K562 (cell line): ENCODE results near the gene ZBTB33. TPM values are rescaled to one million over a fixed set of nuclear protein-coding genes. Genes with fewer than 3 reads are reported as not detected.
A peak's percentile ranks its signal among the peaks of the same experiment; 100 is the strongest.

Experiments used
- GTF2A2 ChIP-seq: IDR thresholded peaks from 2 replicates; pipeline ENCODE4 v1.6.1; 2016; ENCODE audit warnings: mild to moderate bottlenecking, missing genetic modification characterization, missing compliant biosample characterization
- KDM1A ChIP-seq, 2 experiments: fragments of 450-650 bp; IDR thresholded peaks; 2 replicates each; pipeline ENCODE4 v1.6.1; 2016; ENCODE audit warnings: mild to moderate bottlenecking in 2 of 2
- MED1 ChIP-seq: sonication (generic); formaldehyde crosslinking; IDR thresholded peaks from 2 replicates; pipeline ENCODE4 v1.8.1; 2023; ENCODE audit warnings: missing genetic modification reagents, borderline replicate concordance
- MIER1 ChIP-seq: fragments of 450-650 bp; IDR thresholded peaks from 2 replicates; pipeline ENCODE4 v1.6.1; 2016; ENCODE audit warnings: antibody characterized with exemption, mild to moderate bottlenecking, low read depth
- MYC ChIP-seq, 2 experiments: fragments of 250-450 bp in 1 of 2; sonication (Bioruptor Pico) in 1 of 2; IDR thresholded peaks; 2 replicates each; pipeline versions ENCODE4 v1.5.1 to v1.6.1; 2012 to 2021; ENCODE audit warnings: low read depth in 2 of 2, borderline replicate concordance in 1 of 2, improper control_type of control experiment in 1 of 2, low read length in 1 of 2, mild to moderate bottlenecking in 1 of 2, moderate library complexity in 1 of 2
- NFXL1 ChIP-seq: fragments of 450-650 bp; formaldehyde crosslinking; IDR thresholded peaks from 2 replicates; pipeline ENCODE4 v1.4.0; 2021; ENCODE audit warnings: mild to moderate bottlenecking
- PTRF ChIP-seq: fragments of 450-650 bp; IDR thresholded peaks from 2 replicates; pipeline ENCODE4 v1.6.1; 2016; ENCODE audit warnings: mild to moderate bottlenecking, missing genetic modification characterization, missing compliant biosample characterization
- SRSF3 ChIP-seq: fragments of 200-400 bp; formaldehyde crosslinking; IDR thresholded peaks from 2 replicates; pipeline ENCODE4 v1.6.1; 2016; ENCODE audit warnings: mild to moderate bottlenecking, low read length, moderate library complexity; ENCODE audit not compliant: insufficient read depth
- TCF15 ChIP-seq: fragments of 250-450 bp; sonication (Bioruptor Pico); IDR thresholded peaks from 2 replicates; pipeline ENCODE4 v1.8.0; 2022; ENCODE audit warnings: moderate library complexity, mild to moderate bottlenecking, inconsistent platforms
- ZNF311 ChIP-seq: fragments of 250-450 bp; sonication (Bioruptor Pico); IDR thresholded peaks from 2 replicates; pipeline ENCODE4 v1.4.0; 2020; ENCODE audit warnings: mild to moderate bottlenecking, moderate library complexity
- polyA plus RNA-seq, 8 experiments: library from polyadenylated mRNA; depleted of rRNA in 4 of 8; stranded (reverse) in 5 of 8; unstranded in 3 of 8; fragments of >200 nt; fragmentation: Nextera tagmentation in 2 of 8; fragmentation: Illumina TruSeq in 1 of 8; extraction: Ambion mirVana in 2 of 8; extraction: Trizol in 1 of 8; gene quantifications; 2 replicates each; pipeline versions ENCODE4 v1.2.1 to v1.2.3, GENCODE V29; 2011 to 2014; ENCODE audit warnings: inconsistent platforms in 1 of 8, missing spikeins in 1 of 8
- total RNA-seq, 7 experiments: library from RNA; depleted of rRNA in 6 of 7; stranded (reverse); fragments of >200 nt in 6 of 7; fragmentation: Illumina TruSeq in 2 of 7; extraction: Trizol in 2 of 7; gene quantifications; 2 replicates each; pipeline versions ENCODE4 v1.2.1 to v1.2.3, GENCODE V29; 2011 to 2021; ENCODE audit warnings: low replicate concordance in 1 of 7
- TF ChIP-seq, protein P1 (sequence below), 2 experiments: IDR thresholded peaks in 1 of 2; conservative IDR thresholded peaks in 1 of 2; 2 replicates each; pipeline ENCODE4 v1.6.1; 2016; ENCODE audit warnings: low read depth in 2 of 2, mild to moderate bottlenecking in 1 of 2, missing compliant biosample characterization in 1 of 2, missing genetic modification characterization in 1 of 2, moderate library complexity in 1 of 2
- TF ChIP-seq, protein P2 (sequence below): fragments of 200-800 bp; sonication (Bioruptor generic); IDR thresholded peaks from 2 replicates; pipeline ENCODE4 v1.6.1; 2017; ENCODE audit warnings: missing genetic modification characterization, missing compliant biosample characterization
- TF ChIP-seq, protein P3 (sequence below), 2 experiments: fragments of 450-650 bp; formaldehyde crosslinking in 1 of 2; IDR thresholded peaks; 2 replicates each; pipeline versions ENCODE4 v1.4.0 to v1.6.1; 2014 to 2020; ENCODE audit warnings: mild to moderate bottlenecking in 2 of 2, borderline replicate concordance in 1 of 2, low read depth in 1 of 2

Gene ZBTB33
- total and polyA plus RNA-seq, 9 of the 15 experiments (the other 6 are each of a cell fraction or from before 2014, with no cell fraction given) = 5.6 to 29.8 (median 15.6) TPM

- no peak for TF ChIP-seq TCF15 (CRISPR knock-in tag)
- TF ChIP-seq MYC (IDR thresholded peaks at IDR 0.05; ENCODE audit: low read depth, low read length) = peak; percentile 51; the same call in 1 of the 2 replicates
- TF ChIP-seq MYC (CRISPR knock-in tag; IDR thresholded peaks at IDR 0.05; ENCODE audit: borderline replicate concordance, low read depth) = no peak; the same call in 1 of the 2 replicates
- no peak for TF ChIP-seq GTF2A2
- TF ChIP-seq MED1 (CRISPR knock-in tag) = no peak
- TF ChIP-seq, protein P1, sequence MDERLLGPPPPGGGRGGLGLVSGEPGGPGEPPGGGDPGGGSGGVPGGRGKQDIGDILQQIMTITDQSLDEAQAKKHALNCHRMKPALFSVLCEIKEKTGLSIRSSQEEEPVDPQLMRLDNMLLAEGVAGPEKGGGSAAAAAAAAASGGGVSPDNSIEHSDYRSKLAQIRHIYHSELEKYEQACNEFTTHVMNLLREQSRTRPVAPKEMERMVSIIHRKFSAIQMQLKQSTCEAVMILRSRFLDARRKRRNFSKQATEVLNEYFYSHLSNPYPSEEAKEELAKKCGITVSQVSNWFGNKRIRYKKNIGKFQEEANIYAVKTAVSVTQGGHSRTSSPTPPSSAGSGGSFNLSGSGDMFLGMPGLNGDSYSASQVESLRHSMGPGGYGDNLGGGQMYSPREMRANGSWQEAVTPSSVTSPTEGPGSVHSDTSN (CRISPR knock-in tag; IDR thresholded peaks at IDR 0.05; ENCODE audit: low read depth) = no peak
- TF ChIP-seq, protein P1 (tag; conservative IDR thresholded peaks at IDR 0.05; ENCODE audit: low read depth) = no peak
- no peak for TF ChIP-seq NFXL1 (CRISPR knock-in tag)
- TF ChIP-seq MIER1 = no peak
- TF ChIP-seq, protein P2, sequence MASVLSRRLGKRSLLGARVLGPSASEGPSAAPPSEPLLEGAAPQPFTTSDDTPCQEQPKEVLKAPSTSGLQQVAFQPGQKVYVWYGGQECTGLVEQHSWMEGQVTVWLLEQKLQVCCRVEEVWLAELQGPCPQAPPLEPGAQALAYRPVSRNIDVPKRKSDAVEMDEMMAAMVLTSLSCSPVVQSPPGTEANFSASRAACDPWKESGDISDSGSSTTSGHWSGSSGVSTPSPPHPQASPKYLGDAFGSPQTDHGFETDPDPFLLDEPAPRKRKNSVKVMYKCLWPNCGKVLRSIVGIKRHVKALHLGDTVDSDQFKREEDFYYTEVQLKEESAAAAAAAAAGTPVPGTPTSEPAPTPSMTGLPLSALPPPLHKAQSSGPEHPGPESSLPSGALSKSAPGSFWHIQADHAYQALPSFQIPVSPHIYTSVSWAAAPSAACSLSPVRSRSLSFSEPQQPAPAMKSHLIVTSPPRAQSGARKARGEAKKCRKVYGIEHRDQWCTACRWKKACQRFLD (CRISPR knock-in tag) = no peak
- TF ChIP-seq, protein P3, sequence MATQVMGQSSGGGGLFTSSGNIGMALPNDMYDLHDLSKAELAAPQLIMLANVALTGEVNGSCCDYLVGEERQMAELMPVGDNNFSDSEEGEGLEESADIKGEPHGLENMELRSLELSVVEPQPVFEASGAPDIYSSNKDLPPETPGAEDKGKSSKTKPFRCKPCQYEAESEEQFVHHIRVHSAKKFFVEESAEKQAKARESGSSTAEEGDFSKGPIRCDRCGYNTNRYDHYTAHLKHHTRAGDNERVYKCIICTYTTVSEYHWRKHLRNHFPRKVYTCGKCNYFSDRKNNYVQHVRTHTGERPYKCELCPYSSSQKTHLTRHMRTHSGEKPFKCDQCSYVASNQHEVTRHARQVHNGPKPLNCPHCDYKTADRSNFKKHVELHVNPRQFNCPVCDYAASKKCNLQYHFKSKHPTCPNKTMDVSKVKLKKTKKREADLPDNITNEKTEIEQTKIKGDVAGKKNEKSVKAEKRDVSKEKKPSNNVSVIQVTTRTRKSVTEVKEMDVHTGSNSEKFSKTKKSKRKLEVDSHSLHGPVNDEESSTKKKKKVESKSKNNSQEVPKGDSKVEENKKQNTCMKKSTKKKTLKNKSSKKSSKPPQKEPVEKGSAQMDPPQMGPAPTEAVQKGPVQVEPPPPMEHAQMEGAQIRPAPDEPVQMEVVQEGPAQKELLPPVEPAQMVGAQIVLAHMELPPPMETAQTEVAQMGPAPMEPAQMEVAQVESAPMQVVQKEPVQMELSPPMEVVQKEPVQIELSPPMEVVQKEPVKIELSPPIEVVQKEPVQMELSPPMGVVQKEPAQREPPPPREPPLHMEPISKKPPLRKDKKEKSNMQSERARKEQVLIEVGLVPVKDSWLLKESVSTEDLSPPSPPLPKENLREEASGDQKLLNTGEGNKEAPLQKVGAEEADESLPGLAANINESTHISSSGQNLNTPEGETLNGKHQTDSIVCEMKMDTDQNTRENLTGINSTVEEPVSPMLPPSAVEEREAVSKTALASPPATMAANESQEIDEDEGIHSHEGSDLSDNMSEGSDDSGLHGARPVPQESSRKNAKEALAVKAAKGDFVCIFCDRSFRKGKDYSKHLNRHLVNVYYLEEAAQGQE (IDR thresholded peaks at IDR 0.05; ENCODE audit: borderline replicate concordance) = peak; percentile 32; the same call in 1 of the 2 replicates
- TF ChIP-seq, protein P3 (CRISPR knock-in tag; IDR thresholded peaks at IDR 0.05; ENCODE audit: low read depth) = no peak
- TF ChIP-seq PTRF (tag) = no peak
- TF ChIP-seq KDM1A (IDR thresholded peaks at IDR 0.05) = no peak
- TF ChIP-seq SRSF3 = no peak
- TF ChIP-seq ZNF311 (CRISPR knock-in tag) = no peak
Measured at GRCh38 chrX:120250522-120251271, at the start of gene ZBTB33 (continued).
